ENCODE results near the gene AQP6. TPM values are rescaled to one million over a fixed set of nuclear protein-coding genes. Genes with fewer than 3 reads are reported as not detected.

AQP6 gene
- total RNA-seq, 1 experiment from 2014 or later: 0.31 TPM

DNA sequence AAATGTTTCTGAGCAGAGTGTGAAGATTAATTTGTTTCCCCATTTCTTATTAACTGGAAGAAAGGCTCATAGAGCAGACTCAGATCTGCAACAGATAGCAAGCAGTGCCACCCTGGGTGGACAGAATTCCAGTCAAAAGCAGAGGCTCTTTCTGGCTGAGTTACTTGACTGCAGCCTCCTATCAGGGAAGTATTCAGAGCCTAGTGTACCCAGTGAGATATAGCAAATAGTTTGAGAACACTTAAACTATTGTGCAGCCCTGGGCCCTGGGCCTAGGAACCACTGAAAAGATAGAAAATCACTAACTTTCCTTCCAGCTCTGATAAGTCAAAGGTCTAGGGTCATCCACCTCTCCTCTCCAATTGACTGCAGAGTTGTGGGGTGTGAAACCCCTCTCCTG lies 33.4 kb upstream of the AQP6 start:
- CTCF ChIA-PET: no interaction called here
- H3K27ac ChIP-seq (ENCODE audit: low read length): peak overlapping the region; percentile 19; the same call in 1 of the 2 replicates
- no peaks in the 10 kb centered on the region for H3K36me3 ChIP-seq (ENCODE audit: control insufficient read depth, insufficient read depth, low read length)
- intact Hi-C loops (cut with micrococcal nuclease; ENCODE audit: unreplicated experiment) (no loop called here), in situ Hi-C loops (cut with HindIII; ENCODE audit: low pct_unique_long_range_greater_than_20kb, low sequenced_read_pairs) (no loop called here)
- no peak for ATAC-seq
- BruUV-seq (replicated peaks): no TSS peak
- no peak overlapping the region for H3K4me3 ChIP-seq (ENCODE audit: low read depth in 2 of 2, low read length in 2 of 2)
- TF ChIP-seq TCF7L2 (IDR thresholded peaks at IDR 0.05; ENCODE audit: low read depth, low read length) (no peak), CTCF (IDR thresholded peaks at IDR 0.05) (no peak), SIN3A (IDR thresholded peaks at IDR 0.05; ENCODE audit: borderline replicate concordance, insufficient read depth, low read depth, low read length) (no peak), POLR2AphosphoS5 (IDR thresholded peaks at IDR 0.05; ENCODE audit: low read depth, low read length) (no peak)
- TF ChIP-seq, protein P1, sequence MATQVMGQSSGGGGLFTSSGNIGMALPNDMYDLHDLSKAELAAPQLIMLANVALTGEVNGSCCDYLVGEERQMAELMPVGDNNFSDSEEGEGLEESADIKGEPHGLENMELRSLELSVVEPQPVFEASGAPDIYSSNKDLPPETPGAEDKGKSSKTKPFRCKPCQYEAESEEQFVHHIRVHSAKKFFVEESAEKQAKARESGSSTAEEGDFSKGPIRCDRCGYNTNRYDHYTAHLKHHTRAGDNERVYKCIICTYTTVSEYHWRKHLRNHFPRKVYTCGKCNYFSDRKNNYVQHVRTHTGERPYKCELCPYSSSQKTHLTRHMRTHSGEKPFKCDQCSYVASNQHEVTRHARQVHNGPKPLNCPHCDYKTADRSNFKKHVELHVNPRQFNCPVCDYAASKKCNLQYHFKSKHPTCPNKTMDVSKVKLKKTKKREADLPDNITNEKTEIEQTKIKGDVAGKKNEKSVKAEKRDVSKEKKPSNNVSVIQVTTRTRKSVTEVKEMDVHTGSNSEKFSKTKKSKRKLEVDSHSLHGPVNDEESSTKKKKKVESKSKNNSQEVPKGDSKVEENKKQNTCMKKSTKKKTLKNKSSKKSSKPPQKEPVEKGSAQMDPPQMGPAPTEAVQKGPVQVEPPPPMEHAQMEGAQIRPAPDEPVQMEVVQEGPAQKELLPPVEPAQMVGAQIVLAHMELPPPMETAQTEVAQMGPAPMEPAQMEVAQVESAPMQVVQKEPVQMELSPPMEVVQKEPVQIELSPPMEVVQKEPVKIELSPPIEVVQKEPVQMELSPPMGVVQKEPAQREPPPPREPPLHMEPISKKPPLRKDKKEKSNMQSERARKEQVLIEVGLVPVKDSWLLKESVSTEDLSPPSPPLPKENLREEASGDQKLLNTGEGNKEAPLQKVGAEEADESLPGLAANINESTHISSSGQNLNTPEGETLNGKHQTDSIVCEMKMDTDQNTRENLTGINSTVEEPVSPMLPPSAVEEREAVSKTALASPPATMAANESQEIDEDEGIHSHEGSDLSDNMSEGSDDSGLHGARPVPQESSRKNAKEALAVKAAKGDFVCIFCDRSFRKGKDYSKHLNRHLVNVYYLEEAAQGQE (IDR thresholded peaks at IDR 0.05; ENCODE audit: insufficient read depth in 1 of 2, low read depth in 2 of 2, low read length in 1 of 2): no peak
- DNase-seq (ENCODE audit: low read depth, low spot score): no peak
- H3K4me1 ChIP-seq (ENCODE audit: control insufficient read depth, insufficient read depth, low read length): no peaks in the 10 kb centered on the region
- POLR2A ChIA-PET: no interaction called here
- no peaks in the 10 kb centered on the region for H3K27me3 ChIP-seq (ENCODE audit: control insufficient read depth, insufficient read depth, low read length)
- H3K9me3 ChIP-seq (ENCODE audit: control insufficient read depth, insufficient read depth, low read depth, low read length): no peaks in the 10 kb centered on the region

GRCh38 chr12:49939707-49940106 lies 33.0 kb upstream of the AQP6 start:
- no TSS peak for BruUV-seq (replicated peaks)
- no peak for DNase-seq (ENCODE audit: low read depth, low spot score)
- POLR2A ChIA-PET: no interaction called here

More at GRCh38 chr12:49939707-49940106, 33.0 kb upstream of the AQP6 start:
- in situ Hi-C loops (cut with HindIII; ENCODE audit: low pct_unique_long_range_greater_than_20kb, low sequenced_read_pairs): no loop called here
- TF ChIP-seq, protein P1 (IDR thresholded peaks at IDR 0.05; ENCODE audit: insufficient read depth in 1 of 2, low read depth in 2 of 2, low read length in 1 of 2): no peak
- no peak for TF ChIP-seq POLR2AphosphoS5 (IDR thresholded peaks at IDR 0.05; ENCODE audit: low read depth, low read length)
- TF ChIP-seq CTCF (IDR thresholded peaks at IDR 0.05): no peak
- no peak for TF ChIP-seq TCF7L2 (IDR thresholded peaks at IDR 0.05; ENCODE audit: low read depth, low read length)
- TF ChIP-seq SIN3A (IDR thresholded peaks at IDR 0.05; ENCODE audit: borderline replicate concordance, insufficient read depth, low read depth, low read length): no peak
- peak overlapping the region; percentile 19; the same call in 1 of the 2 replicates for H3K27ac ChIP-seq (ENCODE audit: low read length)
- H3K4me1 ChIP-seq (ENCODE audit: control insufficient read depth, insufficient read depth, low read length): no peaks in the 10 kb centered on the region
- CTCF ChIA-PET: interaction anchor here (0.6 kb wide), 1 partner anchor 69 kb away, joined by 5 read pairs; no protein-coding TSS in a partner anchor
- H3K27me3 ChIP-seq (ENCODE audit: control insufficient read depth, insufficient read depth, low read length): no peaks in the 10 kb centered on the region
- intact Hi-C loops (cut with micrococcal nuclease; ENCODE audit: unreplicated experiment): no loop called here
- H3K36me3 ChIP-seq (ENCODE audit: control insufficient read depth, insufficient read depth, low read length): no peaks in the 10 kb centered on the region
- no peak overlapping the region for H3K4me3 ChIP-seq (ENCODE audit: low read depth in 2 of 2, low read length in 2 of 2)
- ATAC-seq: no peak
- H3K9me3 ChIP-seq (ENCODE audit: control insufficient read depth, insufficient read depth, low read depth, low read length): no peaks in the 10 kb centered on the region

Measured in Panc1 (cell line).